Measurements from ENCODE around the gene MARCHF7.
"Not testable (repeated sequence)": the region's sequence is repeated elsewhere in the genome, so short reads cannot be mapped to it uniquely, and the experiment has no call there.

Gene MARCHF7

GRCh38 chr2:159737292-159737916, 25.1 kb downstream of the MARCHF7 start:
- peak; percentile 51 for DNase-seq (ENCODE audit: low read depth)
- no peak overlapping the region for H3K4me3 ChIP-seq (ENCODE audit: low read length)
- TF ChIP-seq CTCF (IDR thresholded peaks at IDR 0.05; ENCODE audit: insufficient read depth, low read depth, low read length, missing control alignments) = no peak

- DNase-seq (ENCODE audit: low read depth) = no peak
- H3K4me3 ChIP-seq (ENCODE audit: low read length) = no peak overlapping the region
- TF ChIP-seq CTCF (IDR thresholded peaks at IDR 0.05; ENCODE audit: insufficient read depth, low read depth, low read length, missing control alignments) = no peak
Observed at GRCh38 chr2:159737917-159738296, 25.6 kb downstream of the MARCHF7 start.

GRCh38 chr2:159738509-159739390, 26.4 kb downstream of the MARCHF7 start:
- no peak for DNase-seq (ENCODE audit: low read depth)
- TF ChIP-seq CTCF (IDR thresholded peaks at IDR 0.05; ENCODE audit: insufficient read depth, low read depth, low read length, missing control alignments) = no peak

GRCh38 chr2:159742846-159743245, 30.5 kb downstream of the MARCHF7 start:
- no peak overlapping the region for H3K4me3 ChIP-seq (ENCODE audit: low read length)
- no peak for DNase-seq (ENCODE audit: low read depth)
- TF ChIP-seq CTCF (IDR thresholded peaks at IDR 0.05; ENCODE audit: insufficient read depth, low read depth, low read length, missing control alignments) = no peak

More at GRCh38 chr2:159738509-159739390, 26.4 kb downstream of the MARCHF7 start:
- H3K4me3 ChIP-seq (ENCODE audit: low read length) = no peak overlapping the region

GRCh38 chr2:159744363-159744762, 32.1 kb downstream of the MARCHF7 start:
- no peak overlapping the region for H3K4me3 ChIP-seq (ENCODE audit: low read length)
- DNase-seq (ENCODE audit: low read depth) = no peak
- no peak for TF ChIP-seq CTCF (IDR thresholded peaks at IDR 0.05; ENCODE audit: insufficient read depth, low read depth, low read length, missing control alignments)

- H3K4me3 ChIP-seq (ENCODE audit: low read length) = not testable (repeated sequence)
Observed at GRCh38 chr2:159745237-159745636, 32.9 kb downstream of the MARCHF7 start.

GRCh38 chr2:159748089-159748488, 35.8 kb downstream of the MARCHF7 start:
- no peak overlapping the region for H3K4me3 ChIP-seq (ENCODE audit: low read length)
- no peak for TF ChIP-seq CTCF (IDR thresholded peaks at IDR 0.05; ENCODE audit: insufficient read depth, low read depth, low read length, missing control alignments)
- no peak for DNase-seq (ENCODE audit: low read depth)

More at GRCh38 chr2:159745237-159745636, 32.9 kb downstream of the MARCHF7 start:
- DNase-seq (ENCODE audit: low read depth) = not testable (repeated sequence)

All from epithelial cell of esophagus (primary cell).